MCF 10A (cell line): ENCODE results near the gene CAP2. TPM values are rescaled to one million over a fixed set of nuclear protein-coding genes. Genes with fewer than 3 reads are reported as not detected.

Experiments
- BruUV-seq: library from RNA; stranded (reverse); fragments of 400-500 nt; replicated peaks from 2 replicates; lab custom pipeline; 2021; lab: Mats Ljungman, UMichigan
- CTCF ChIA-PET: fragments of 300-600 bp; sonication (Branson Sonifier 250); formaldehyde crosslinking; extraction: SDS; loops from one replicate; lab custom pipeline; 2021; ENCODE audit warnings: antibody characterized with exemption, inconsistent platforms; lab: Yijun Ruan, JAX
- POLR2A ChIA-PET: fragments of 300-600, 350-650 bp; sonication (Branson Sonifier 250); formaldehyde crosslinking; extraction: SDS; loops from one replicate; lab custom pipeline; 2020; ENCODE audit warnings: antibody characterized with exemption, inconsistent platforms; lab: Yijun Ruan, JAX
- DNase-seq: peaks from one replicate; pipeline ENCODE4 v3.0.0-alpha.2; 2018; ENCODE audit not compliant: unreplicated experiment
- H3K27ac Mint-ChIP-seq: one replicate; pipeline ENCODE4 v1.8.0; 2022; ENCODE audit warnings: mild to moderate bottlenecking, low read depth, mixed read lengths; ENCODE audit not compliant: unreplicated experiment
- H3K27me3 Mint-ChIP-seq: one replicate; pipeline ENCODE4 v1.8.0; 2022; ENCODE audit warnings: mixed read lengths; ENCODE audit not compliant: insufficient read depth, unreplicated experiment
- H3K36me3 Mint-ChIP-seq: one replicate; pipeline ENCODE4 v1.8.0; 2022; ENCODE audit warnings: mild to moderate bottlenecking, moderate library complexity, mixed read lengths; ENCODE audit not compliant: insufficient read depth, unreplicated experiment
- H3K4me1 Mint-ChIP-seq: one replicate; pipeline ENCODE4 v1.8.0; 2022; ENCODE audit warnings: mixed read lengths; ENCODE audit not compliant: insufficient read depth, unreplicated experiment
- H3K4me3 Mint-ChIP-seq: one replicate; pipeline ENCODE4 v1.8.0; 2022; ENCODE audit warnings: mild to moderate bottlenecking, moderate library complexity, mixed read lengths; ENCODE audit not compliant: unreplicated experiment
- H3K9me3 Mint-ChIP-seq: one replicate; pipeline ENCODE4 v1.8.0; 2022; ENCODE audit warnings: mixed read lengths; ENCODE audit not compliant: unreplicated experiment
- intact Hi-C: fragments of 100-400 bp; cut with micrococcal nuclease; formaldehyde crosslinking; loops from 2 replicates; pipeline ENCODE4 v1.14.1; 2022
- total RNA-seq: library from RNA; stranded (reverse); gene quantifications from 2 replicates; pipeline ENCODE4 v1.2.3, GENCODE V29; 2022
- TF ChIP-seq, protein P1 (sequence below): fragments of 200-600 bp; IDR thresholded peaks from one replicate; pipeline ENCODE4 v1.8.0; 2022; ENCODE audit warnings: antibody characterized with exemption, mild to moderate bottlenecking; ENCODE audit not compliant: unreplicated experiment

The CAP2 gene
- total RNA-seq, 1 experiment from 2014 or later, result 12.3 TPM

GRCh38 chr6:17419189-17419575, 25.8 kb downstream of the CAP2 start:
- ChIA-PET CTCF (interaction anchor here (0.7 to 0.9 kb wide), 3 partner anchors 13 to 231 kb away, joined by 3 to 4 read pairs (median 3); no protein-coding TSS in a partner anchor), POLR2A (no interaction called here)
- TF ChIP-seq, protein P1, sequence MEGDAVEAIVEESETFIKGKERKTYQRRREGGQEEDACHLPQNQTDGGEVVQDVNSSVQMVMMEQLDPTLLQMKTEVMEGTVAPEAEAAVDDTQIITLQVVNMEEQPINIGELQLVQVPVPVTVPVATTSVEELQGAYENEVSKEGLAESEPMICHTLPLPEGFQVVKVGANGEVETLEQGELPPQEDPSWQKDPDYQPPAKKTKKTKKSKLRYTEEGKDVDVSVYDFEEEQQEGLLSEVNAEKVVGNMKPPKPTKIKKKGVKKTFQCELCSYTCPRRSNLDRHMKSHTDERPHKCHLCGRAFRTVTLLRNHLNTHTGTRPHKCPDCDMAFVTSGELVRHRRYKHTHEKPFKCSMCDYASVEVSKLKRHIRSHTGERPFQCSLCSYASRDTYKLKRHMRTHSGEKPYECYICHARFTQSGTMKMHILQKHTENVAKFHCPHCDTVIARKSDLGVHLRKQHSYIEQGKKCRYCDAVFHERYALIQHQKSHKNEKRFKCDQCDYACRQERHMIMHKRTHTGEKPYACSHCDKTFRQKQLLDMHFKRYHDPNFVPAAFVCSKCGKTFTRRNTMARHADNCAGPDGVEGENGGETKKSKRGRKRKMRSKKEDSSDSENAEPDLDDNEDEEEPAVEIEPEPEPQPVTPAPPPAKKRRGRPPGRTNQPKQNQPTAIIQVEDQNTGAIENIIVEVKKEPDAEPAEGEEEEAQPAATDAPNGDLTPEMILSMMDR, result no peak
- peaks cover 11% of the 10 kb centered on the region for H3K4me1 Mint-ChIP-seq
- H3K36me3 Mint-ChIP-seq, result no peaks in the 10 kb centered on the region
- H3K4me3 Mint-ChIP-seq, result no peak overlapping the region
- H3K9me3 Mint-ChIP-seq, result no peaks in the 10 kb centered on the region
- intact Hi-C loops, result no loop called here
- no peak overlapping the region for H3K27ac Mint-ChIP-seq
- DNase-seq, result no peak
- H3K27me3 Mint-ChIP-seq, result no peaks in the 10 kb centered on the region
- BruUV-seq, result no TSS peak

DNA sequence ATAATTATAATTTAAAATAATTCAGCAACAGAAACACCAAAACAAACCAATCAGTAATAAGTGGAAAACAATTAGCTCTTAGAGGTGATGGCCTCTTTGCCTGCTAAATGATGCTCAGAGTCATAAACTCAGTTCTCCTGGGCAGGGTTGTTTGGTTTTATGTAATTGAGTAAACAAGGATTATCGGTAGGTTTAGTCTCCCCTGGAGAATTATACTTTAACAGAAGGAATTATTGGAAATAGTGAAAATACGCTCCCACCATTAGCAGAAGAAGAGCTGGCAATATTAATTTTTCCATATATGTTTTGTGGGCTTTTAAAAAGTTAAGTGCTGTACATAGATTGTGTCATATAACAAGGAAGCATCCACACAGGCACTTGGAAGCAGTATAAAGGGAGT, 27.0 kb downstream of the CAP2 start:
- TF ChIP-seq, protein P1, result no peak
- peaks cover 5% of the 10 kb centered on the region for H3K36me3 Mint-ChIP-seq
- POLR2A ChIA-PET, result no interaction called here
- no TSS peak for BruUV-seq
- CTCF ChIA-PET, result interaction anchor here (0.6 to 1.1 kb wide), 3 partner anchors 12 to 1409 kb away, joined by 3 read pairs; no protein-coding TSS in a partner anchor
- H3K27me3 Mint-ChIP-seq, result no peaks in the 10 kb centered on the region
- intact Hi-C loops, result no loop called here
- no peak overlapping the region for H3K27ac Mint-ChIP-seq
- H3K4me3 Mint-ChIP-seq, result no peak overlapping the region
- no peaks in the 10 kb centered on the region for H3K9me3 Mint-ChIP-seq
- H3K4me1 Mint-ChIP-seq, result peaks cover 11% of the 10 kb centered on the region
- DNase-seq, result no peak

- BruUV-seq, result no TSS peak
- no peak overlapping the region for H3K27ac Mint-ChIP-seq
- intact Hi-C loops, result no loop called here
- TF ChIP-seq, protein P1, result no peak
- peaks cover 11% of the 10 kb centered on the region for H3K4me1 Mint-ChIP-seq
- ChIA-PET CTCF (interaction anchor here (1.1 kb wide), 1 partner anchor 25 kb away, joined by 3 read pairs; no protein-coding TSS in a partner anchor), POLR2A (no interaction called here)
- H3K27me3 Mint-ChIP-seq, result no peaks in the 10 kb centered on the region
- H3K36me3 Mint-ChIP-seq, result peaks cover 7% of the 10 kb centered on the region
- DNase-seq, result no peak
- H3K9me3 Mint-ChIP-seq, result no peaks in the 10 kb centered on the region
- H3K4me3 Mint-ChIP-seq, result no peak overlapping the region
These were observed 28.0 kb downstream of the CAP2 start for GRCh38 chr6:17421406-17421805.

- CTCF ChIA-PET, result no interaction called here
- Mint-ChIP-seq H3K9me3 (no peaks in the 10 kb centered on the region), H3K4me3 (no peak overlapping the region), H3K27ac (no peak overlapping the region), H3K4me1 (peaks cover 4% of the 10 kb centered on the region), H3K27me3 (no peaks in the 10 kb centered on the region), H3K36me3 (peaks cover 12% of the 10 kb centered on the region)
- BruUV-seq, result TSS peak; percentile 20
- intact Hi-C loops, result no loop called here
- DNase-seq, result no peak
- TF ChIP-seq, protein P1, result no peak
- POLR2A ChIA-PET, result no interaction called here
These were observed 29.6 kb downstream of the CAP2 start for GRCh38 chr6:17423026-17423425.
